ENCODE measurements around the gene RAB3GAP1. TPM values are rescaled to one million over a fixed set of nuclear protein-coding genes. Genes with fewer than 3 reads are reported as not detected.

Gene RAB3GAP1
- total RNA-seq, 1 experiment from 2014 or later, result 32.0 TPM

GRCh38 chr2:135050132-135050531 is 2.0 kb upstream of the RAB3GAP1 start:
- no CpG with 5 or more reads among the region's 3 CpGs for WGBS (ENCODE audit: extremely low coverage, insufficient read length, low lambda C conversion rate)
- DNase-seq, result no peak
- Histone ChIP-seq H4K8ac (replicated peaks; ENCODE audit: insufficient read length, low read depth, low read length) (no peak overlapping the region), H2BK15ac (ENCODE audit: low read depth, low read length) (no peak overlapping the region), H3K27me3 (ENCODE audit: insufficient read depth, low read length) (no peaks in the 10 kb centered on the region), H4K91ac (ENCODE audit: insufficient read length, low read depth, low read length) (no peak overlapping the region), H3K18ac (ENCODE audit: insufficient read length, low read depth, low read length) (no peak overlapping the region), H3K79me2 (ENCODE audit: insufficient read depth, low read length) (peaks cover 6% of the 10 kb centered on the region; the same call in 1 of the 2 replicates), H3K14ac (ENCODE audit: insufficient read depth, low read length) (no peak overlapping the region), H4K5ac (ENCODE audit: insufficient read length, low read depth, low read length) (no peak overlapping the region), H2AK5ac (ENCODE audit: insufficient read length, low read length) (no peak overlapping the region), H2BK5ac (ENCODE audit: insufficient read length, low read length) (no peak overlapping the region), H2BK20ac (ENCODE audit: low read depth, low read length, poor library complexity, severe bottlenecking) (no peak overlapping the region), H2BK120ac (ENCODE audit: low read depth, low read length, poor library complexity, severe bottlenecking) (no peak overlapping the region), H3T11ph (ENCODE audit: low read length) (no peak overlapping the region), H3K9me3 (ENCODE audit: control insufficient read depth, low read depth, low read length) (no peaks in the 10 kb centered on the region), H4K20me1 (ENCODE audit: control insufficient read depth, insufficient read depth, insufficient read length) (no peaks in the 10 kb centered on the region), H3K4me2 (ENCODE audit: insufficient read depth, insufficient read length, low read length) (no peak overlapping the region), H3K23me2 (ENCODE audit: insufficient read length, low read depth, low read length, poor library complexity, severe bottlenecking) (peaks cover 4% of the 10 kb centered on the region), H2AFZ (ENCODE audit: low read length) (no peak overlapping the region), H3K23ac (ENCODE audit: insufficient read length, low read depth, low read length) (no peak overlapping the region), H3K4me1 (ENCODE audit: insufficient read depth, low read length) (no peaks in the 10 kb centered on the region), H3K27ac (ENCODE audit: insufficient read length, low read depth, low read length) (no peak overlapping the region), H3K9ac (ENCODE audit: extremely low read depth, insufficient read length, low read length) (no peak overlapping the region), H3K4ac (ENCODE audit: low read depth, low read length) (no peak overlapping the region), H3K79me1 (ENCODE audit: insufficient read depth, low read depth, low read length, poor library complexity, severe bottlenecking) (peaks cover 9% of the 10 kb centered on the region), H3K56ac (ENCODE audit: insufficient read length, low read depth, low read length) (no peak overlapping the region), H2BK12ac (ENCODE audit: insufficient read length, low read depth, low read length) (no peak overlapping the region)
- H3K27ac Mint-ChIP-seq, result no peak overlapping the region
- H3K4me1 Mint-ChIP-seq, result peaks cover 15% of the 10 kb centered on the region in 2 experiments
- H3K4me3 Mint-ChIP-seq, result no peak overlapping the region
- H3K36me3 Mint-ChIP-seq (ENCODE audit: insufficient read depth in 1 of 3, low read depth in 3 of 3), result peaks cover 0 to 8% (median 3%) of the 10 kb centered on the region in 3 experiments; a peak in 1 of 7 replicates
- no peaks in the 10 kb centered on the region for H3K9me3 Mint-ChIP-seq
- no peak for TF ChIP-seq CTCF (conservative IDR thresholded peaks at IDR 0.05)
- H3K27me3 Mint-ChIP-seq (ENCODE audit: low read depth), result no peaks in the 10 kb centered on the region

All from H9 (cell line).